HCT116 (cell line): ENCODE data around the gene ACAP2. TPM values are rescaled to one million over a fixed set of nuclear protein-coding genes. Genes with fewer than 3 reads are reported as not detected.

ENCODE experiments used
- ATAC-seq: fragments of 200-7000 bp; cut with Tn5 transposase; 2 replicates; pipeline ENCODE4 v1.9.1; 2020; ENCODE audit warnings: mild to moderate bottlenecking, moderate library complexity
- BruUV-seq: library from RNA; stranded (reverse); fragments of 400-500 nt; replicated peaks from 2 replicates; lab custom pipeline; 2021; lab: Mats Ljungman, UMichigan
- CTCF ChIA-PET: fragments of 300-600 bp; sonication (Branson Sonifier 250); formaldehyde crosslinking; loops from one replicate; lab custom pipeline; 2021; ENCODE audit warnings: antibody characterized with exemption; lab: Charles Lee
- POLR2A ChIA-PET: fragments of 300-600, 350-600 bp; sonication (Branson Sonifier 250); formaldehyde crosslinking; loops from one replicate; lab custom pipeline; 2021; ENCODE audit warnings: antibody characterized with exemption; lab: Charles Lee
- RAD21 ChIA-PET, 2 experiments: fragments of 300-600 bp; sonication (Branson Sonifier 250); formaldehyde crosslinking; loops; one replicate each; lab custom pipeline; 2023; ENCODE audit warnings: low total read pairs in 2 of 2; ENCODE audit not compliant: uncharacterized antibody in 2 of 2, unreplicated experiment in 2 of 2, low non-redundant PET in 1 of 2; lab: Charles Lee
- DNase-seq: peaks from one replicate; pipeline ENCODE4 v3.0.0-alpha.2; 2010; ENCODE audit warnings: low read depth, low spot score
- H2AFZ ChIP-seq: fragments of 200-600 bp; shearing (Covaris generic), sonication (generic); 2 replicates; pipeline ENCODE4 v1.6.1; 2017; ENCODE audit warnings: low read depth, mixed run types, mixed read lengths, antibody characterized with exemption, low read length; ENCODE audit not compliant: poor library complexity, severe bottlenecking
- H3K27ac ChIP-seq: 2 replicates; pipeline ENCODE4 v1.5.1; 2012; ENCODE audit warnings: low read depth, low read length
- H3K27me3 ChIP-seq: fragments of 200-600 bp; sonication (generic); 2 replicates; pipeline ENCODE4 v1.6.1; 2016; ENCODE audit warnings: mixed run types, low read length, mixed read lengths; ENCODE audit not compliant: insufficient read depth
- H3K36me3 ChIP-seq, 2 experiments: fragments of 200-500 bp in 1 of 2; fragments of 200-600 bp in 1 of 2; sonication (Bioruptor generic) in 1 of 2; sonication (generic) in 1 of 2; 2 replicates each; pipeline versions ENCODE4 v1.5.1 to v1.6.1; 2014 to 2016; ENCODE audit warnings: low read length in 2 of 2, inconsistent platforms in 1 of 2, mixed read lengths in 1 of 2, mixed run types in 1 of 2; ENCODE audit not compliant: insufficient read depth in 2 of 2, control insufficient read depth in 1 of 2
- H3K4me1 ChIP-seq, 2 experiments: fragments of 200-600 bp in 1 of 2; sonication (generic) in 1 of 2; 2 replicates each; pipeline versions ENCODE4 v1.5.1 to v1.6.1; 2012 to 2017; ENCODE audit warnings: low read length in 2 of 2, inconsistent platforms in 1 of 2, mild to moderate bottlenecking in 1 of 2, mixed read lengths in 1 of 2, mixed run types in 1 of 2, moderate library complexity in 1 of 2; ENCODE audit not compliant: insufficient read depth in 2 of 2, control insufficient read depth in 1 of 2
- H3K4me2 ChIP-seq: fragments of 200-600 bp; sonication (generic); 2 replicates; pipeline ENCODE4 v1.6.1; 2017; ENCODE audit warnings: mixed run types, low read length, mixed read lengths
- H3K4me3 ChIP-seq, 2 experiments: fragments of 200-600 bp in 1 of 2; sonication (generic) in 1 of 2; replicated peaks in 1 of 2; 2 replicates each; pipeline ENCODE4 v1.5.1; 2011 to 2016; ENCODE audit warnings: low read length in 2 of 2, control low read depth in 1 of 2, low read depth in 1 of 2, mild to moderate bottlenecking in 1 of 2, mixed read lengths in 1 of 2, mixed run types in 1 of 2
- H3K79me2 ChIP-seq: fragments of 200-600 bp; sonication (generic); 2 replicates; pipeline ENCODE4 v1.6.1; 2017; ENCODE audit warnings: mild to moderate bottlenecking, mixed run types, low read length, moderate library complexity, mixed read lengths; ENCODE audit not compliant: insufficient read depth
- H3K9ac ChIP-seq: fragments of 200-600 bp; sonication (generic); 2 replicates; pipeline ENCODE4 v1.6.1; 2016; ENCODE audit warnings: low read length, mixed read lengths
- H3K9me2 ChIP-seq: fragments of 200-600 bp; sonication (generic), shearing (Covaris generic); 2 replicates; pipeline ENCODE4 v1.6.1; 2017; ENCODE audit warnings: mixed run types, mild to moderate bottlenecking, moderate library complexity; ENCODE audit not compliant: insufficient read depth
- H3K9me3 ChIP-seq, 2 experiments: fragments of 200-500 bp in 1 of 2; fragments of 200-600 bp in 1 of 2; sonication (Bioruptor generic) in 1 of 2; sonication (generic) in 1 of 2; 2 replicates each; pipeline ENCODE4 v1.6.1; 2014 to 2017; ENCODE audit warnings: low read length in 2 of 2, mixed read lengths in 2 of 2, inconsistent platforms in 1 of 2, low read depth in 1 of 2, mild to moderate bottlenecking in 1 of 2, mixed run types in 1 of 2, moderate library complexity in 1 of 2; ENCODE audit not compliant: control insufficient read depth in 1 of 2, insufficient read depth in 1 of 2
- H4K20me1 ChIP-seq: fragments of 200-600 bp; sonication (generic), shearing (Covaris generic); 2 replicates; pipeline ENCODE4 v1.6.1; 2017; ENCODE audit warnings: mixed run types, mild to moderate bottlenecking, moderate library complexity; ENCODE audit not compliant: insufficient read depth
- ATF3 ChIP-seq: IDR thresholded peaks from 2 replicates; pipeline ENCODE4 v1.6.1; 2012
- CBX3 ChIP-seq: IDR thresholded peaks from 2 replicates; pipeline ENCODE4 v1.6.1; 2012; ENCODE audit warnings: low read depth
- CEBPB ChIP-seq: IDR thresholded peaks from 2 replicates; pipeline ENCODE4 v1.6.1; 2012; ENCODE audit warnings: low read depth
- EGR1 ChIP-seq: IDR thresholded peaks from 2 replicates; pipeline ENCODE4 v1.6.1; 2012; ENCODE audit warnings: low read depth
- ELF1 ChIP-seq: IDR thresholded peaks from 2 replicates; pipeline ENCODE4 v1.6.1; 2012; ENCODE audit warnings: low read depth, borderline replicate concordance
- EZH2 ChIP-seq: fragments of 200-600 bp; sonication (generic); IDR thresholded peaks from 2 replicates; pipeline ENCODE4 v1.6.1; 2017; ENCODE audit warnings: antibody characterized with exemption, mixed run types
- EZH2phosphoT487 ChIP-seq: fragments of 200-600 bp; IDR thresholded peaks from 2 replicates; pipeline ENCODE4 v1.6.1; 2018; ENCODE audit warnings: antibody characterized with exemption, borderline replicate concordance
- FOSL1 ChIP-seq: IDR thresholded peaks from 2 replicates; pipeline ENCODE4 v1.6.1; 2012; ENCODE audit warnings: low read depth
- MAX ChIP-seq: IDR thresholded peaks from 2 replicates; pipeline ENCODE4 v1.6.1; 2012
- POLR2A ChIP-seq: IDR thresholded peaks from 2 replicates; pipeline ENCODE4 v1.7.0; 2011; ENCODE audit warnings: borderline replicate concordance; ENCODE audit not compliant: insufficient read depth, insufficient read length; ENCODE audit errors: extremely low read depth
- RAD21 ChIP-seq: IDR thresholded peaks from 2 replicates; pipeline ENCODE4 v1.6.1; 2012; ENCODE audit warnings: low read depth, mild to moderate bottlenecking
- SIN3A ChIP-seq: IDR thresholded peaks from 2 replicates; pipeline ENCODE4 v1.6.1; 2012; ENCODE audit warnings: low read depth
- SP1 ChIP-seq: IDR thresholded peaks from 2 replicates; pipeline ENCODE4 v1.6.1; 2012; ENCODE audit warnings: low read depth
- SRF ChIP-seq: IDR thresholded peaks from 2 replicates; pipeline ENCODE4 v1.6.1; 2012; ENCODE audit warnings: low read depth
- TCF7L2 ChIP-seq: IDR thresholded peaks from 2 replicates; pipeline ENCODE4 v1.7.0; 2011; ENCODE audit warnings: borderline replicate concordance, inconsistent platforms; ENCODE audit not compliant: insufficient read depth, insufficient read length; ENCODE audit errors: extremely low read depth
- YY1 ChIP-seq: IDR thresholded peaks from 2 replicates; pipeline ENCODE4 v1.6.1; 2011; ENCODE audit warnings: low read length, low read depth, moderate library complexity, mild to moderate bottlenecking; ENCODE audit not compliant: insufficient replicate concordance; ENCODE audit errors: extremely low read depth
- ZFX ChIP-seq: fragments of 450-650 bp; IDR thresholded peaks from 2 replicates; pipeline ENCODE4 v1.6.1; 2017
- ZNF274 ChIP-seq: fragments of 200-500 bp; sonication (Bioruptor generic); IDR thresholded peaks from 2 replicates; pipeline ENCODE4 v1.6.1; 2014; ENCODE audit warnings: mild to moderate bottlenecking, low read depth, low read length, inconsistent platforms
- intact Hi-C: fragments of 100-400 bp; cut with micrococcal nuclease; formaldehyde crosslinking; loops from 2 replicates; pipeline ENCODE4 v1.10.0; 2022
- total RNA-seq: library from RNA; stranded (reverse); gene quantifications from one replicate; pipeline ENCODE4 v1.2.1, GENCODE V29; 2021; ENCODE audit not compliant: unreplicated experiment
- TF ChIP-seq, protein P1 (sequence below): IDR thresholded peaks from 2 replicates; pipeline ENCODE4 v1.6.1; 2011; ENCODE audit warnings: mild to moderate bottlenecking, low read length, moderate library complexity; ENCODE audit not compliant: insufficient replicate concordance; ENCODE audit errors: extremely low read depth

Gene ACAP2
- total RNA-seq, 1 experiment from 2014 or later: 43.0 TPM

DNA sequence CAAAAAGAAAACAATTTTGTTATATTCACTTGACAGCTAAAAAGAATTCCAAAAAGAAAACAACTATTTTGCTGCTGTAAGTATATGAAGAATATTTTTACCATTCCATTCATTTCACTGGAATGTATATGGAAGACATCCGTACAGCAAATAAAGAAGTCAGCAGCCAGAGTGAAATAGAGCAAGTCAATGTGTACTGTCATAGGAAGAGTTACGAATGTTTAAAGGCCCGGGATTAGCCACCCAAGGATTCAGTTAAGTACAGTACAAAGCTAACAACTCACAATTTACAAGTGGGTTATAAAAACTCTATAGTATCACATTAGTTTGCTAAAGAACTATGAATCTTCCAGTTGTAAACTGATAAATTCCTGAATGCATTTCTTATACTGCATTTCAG, 157.4 kb downstream of the ACAP2 start:
- Histone ChIP-seq H3K4me1 (no peaks in the 10 kb centered on the region), H3K27ac (no peak overlapping the region), H3K27me3 (no peaks in the 10 kb centered on the region), H3K4me2 (no peak overlapping the region), H3K79me2 (no peaks in the 10 kb centered on the region), H3K9me3 (no peaks in the 10 kb centered on the region), H3K4me3 (no peak overlapping the region), H3K9ac (no peak overlapping the region), H3K9me2 (no peaks in the 10 kb centered on the region), H3K36me3 (peaks cover 3 to 4% of the 10 kb centered on the region in 2 experiments; a peak in 2 of 4 replicates), H4K20me1 (no peaks in the 10 kb centered on the region), H2AFZ (no peak overlapping the region)
- intact Hi-C loops: no loop called here
- POLR2A ChIA-PET: no interaction called here
- RAD21 ChIA-PET: no interaction called here
- CTCF ChIA-PET: interaction anchor here (2.6 kb wide), 1 partner anchor 14 kb away, joined by 15 read pairs; the partner anchor contains the start of gene XXYLT1
- no TSS peak for BruUV-seq
- no peak for TF ChIP-seq SIN3A
- no peak for TF ChIP-seq SRF
- no peak for TF ChIP-seq EZH2
- no peak for TF ChIP-seq FOSL1
- TF ChIP-seq ATF3: no peak
- no peak for TF ChIP-seq ZFX
- no peak for TF ChIP-seq MAX
- no peak for TF ChIP-seq CEBPB
- no peak for ATAC-seq
- DNase-seq: no peak

- Histone ChIP-seq H3K4me3 (no peak overlapping the region), H3K9me3 (no peaks in the 10 kb centered on the region), H3K79me2 (no peaks in the 10 kb centered on the region), H3K9me2 (no peaks in the 10 kb centered on the region), H2AFZ (no peak overlapping the region), H3K4me2 (no peak overlapping the region), H3K27me3 (no peaks in the 10 kb centered on the region), H3K4me1 (no peaks in the 10 kb centered on the region), H4K20me1 (no peaks in the 10 kb centered on the region), H3K36me3 (peaks cover 3 to 4% of the 10 kb centered on the region in 2 experiments; a peak in 2 of 4 replicates), H3K27ac (no peak overlapping the region), H3K9ac (no peak overlapping the region)
- intact Hi-C loops: no loop called here
- ChIA-PET POLR2A (no interaction called here), CTCF (interaction anchor here (2.6 kb wide), 1 partner anchor 13 kb away, joined by 15 read pairs; the partner anchor contains the start of gene XXYLT1), RAD21 (no interaction called here)
- BruUV-seq: no TSS peak
- DNase-seq (no peak), ATAC-seq (no peak)
- TF ChIP-seq EZH2: no peak
- no peak for TF ChIP-seq SP1
- no peak for TF ChIP-seq EZH2phosphoT487
- TF ChIP-seq YY1: no peak
- TF ChIP-seq SIN3A: no peak
- TF ChIP-seq TCF7L2: no peak
- TF ChIP-seq FOSL1: no peak
- no peak for TF ChIP-seq RAD21
- TF ChIP-seq ATF3: no peak
- no peak for TF ChIP-seq ZNF274
- no peak for TF ChIP-seq CBX3
- no peak for TF ChIP-seq POLR2A
- TF ChIP-seq, protein P1, sequence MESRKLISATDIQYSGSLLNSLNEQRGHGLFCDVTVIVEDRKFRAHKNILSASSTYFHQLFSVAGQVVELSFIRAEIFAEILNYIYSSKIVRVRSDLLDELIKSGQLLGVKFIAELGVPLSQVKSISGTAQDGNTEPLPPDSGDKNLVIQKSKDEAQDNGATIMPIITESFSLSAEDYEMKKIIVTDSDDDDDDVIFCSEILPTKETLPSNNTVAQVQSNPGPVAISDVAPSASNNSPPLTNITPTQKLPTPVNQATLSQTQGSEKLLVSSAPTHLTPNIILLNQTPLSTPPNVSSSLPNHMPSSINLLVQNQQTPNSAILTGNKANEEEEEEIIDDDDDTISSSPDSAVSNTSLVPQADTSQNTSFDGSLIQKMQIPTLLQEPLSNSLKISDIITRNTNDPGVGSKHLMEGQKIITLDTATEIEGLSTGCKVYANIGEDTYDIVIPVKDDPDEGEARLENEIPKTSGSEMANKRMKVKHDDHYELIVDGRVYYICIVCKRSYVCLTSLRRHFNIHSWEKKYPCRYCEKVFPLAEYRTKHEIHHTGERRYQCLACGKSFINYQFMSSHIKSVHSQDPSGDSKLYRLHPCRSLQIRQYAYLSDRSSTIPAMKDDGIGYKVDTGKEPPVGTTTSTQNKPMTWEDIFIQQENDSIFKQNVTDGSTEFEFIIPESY: no peak
- no peak for TF ChIP-seq ELF1
- no peak for TF ChIP-seq EGR1
- no peak for TF ChIP-seq ZFX
- TF ChIP-seq MAX: no peak
- TF ChIP-seq, all 23 proteins: peak for 0
These were observed 158.0 kb downstream of the ACAP2 start for GRCh38 chr3:195284842-195285241.
